ENCODE results near the gene DPCD.

The DPCD gene

DNA sequence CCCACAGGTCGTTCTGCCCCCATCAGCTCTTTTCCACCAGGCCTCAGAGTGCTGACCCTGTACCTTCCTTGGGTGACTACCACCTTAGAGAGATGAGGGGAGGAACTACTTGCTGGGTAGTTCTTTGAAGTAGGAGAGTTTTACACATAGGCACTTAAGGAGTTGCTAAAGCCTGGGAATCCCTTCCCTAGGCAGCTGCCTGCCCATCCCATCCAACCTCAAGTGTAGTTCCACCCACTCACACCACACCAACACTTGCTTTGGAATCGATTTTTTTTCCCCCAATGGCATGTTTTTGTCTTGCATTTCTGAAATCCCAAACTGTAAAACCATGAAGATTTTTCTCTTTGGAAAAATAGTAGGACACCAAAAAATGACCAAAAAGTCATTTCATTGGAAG lies 59.1 kb downstream of the DPCD start:
- Histone ChIP-seq H3K4me3 (ENCODE audit: low read depth in 1 of 2, low read length in 2 of 2) (no peak overlapping the region), H3K79me2 (ENCODE audit: insufficient read depth, low read length) (no peaks in the 10 kb centered on the region), H3K9me3 (ENCODE audit: insufficient read depth, low read length, severe bottlenecking) (no peaks in the 10 kb centered on the region), H3K36me3 (ENCODE audit: insufficient read depth, low read length) (peaks cover 40% of the 10 kb centered on the region), H3K27me3 (ENCODE audit: insufficient read depth, low read length, poor library complexity) (no peaks in the 10 kb centered on the region), H3K27ac (ENCODE audit: low read length) (no peak overlapping the region), H3K9ac (ENCODE audit: low read depth, low read length) (no peak overlapping the region), H4K20me1 (ENCODE audit: insufficient read depth, low read length) (peaks cover 5% of the 10 kb centered on the region; the same call in 1 of the 2 replicates), H3K4me2 (ENCODE audit: insufficient read depth, low read length) (no peak overlapping the region), H3K4me1 (ENCODE audit: insufficient read depth, low read length) (no peaks in the 10 kb centered on the region), H2AFZ (ENCODE audit: low read depth, low read length) (no peak overlapping the region)
- TF ChIP-seq, protein P1, sequence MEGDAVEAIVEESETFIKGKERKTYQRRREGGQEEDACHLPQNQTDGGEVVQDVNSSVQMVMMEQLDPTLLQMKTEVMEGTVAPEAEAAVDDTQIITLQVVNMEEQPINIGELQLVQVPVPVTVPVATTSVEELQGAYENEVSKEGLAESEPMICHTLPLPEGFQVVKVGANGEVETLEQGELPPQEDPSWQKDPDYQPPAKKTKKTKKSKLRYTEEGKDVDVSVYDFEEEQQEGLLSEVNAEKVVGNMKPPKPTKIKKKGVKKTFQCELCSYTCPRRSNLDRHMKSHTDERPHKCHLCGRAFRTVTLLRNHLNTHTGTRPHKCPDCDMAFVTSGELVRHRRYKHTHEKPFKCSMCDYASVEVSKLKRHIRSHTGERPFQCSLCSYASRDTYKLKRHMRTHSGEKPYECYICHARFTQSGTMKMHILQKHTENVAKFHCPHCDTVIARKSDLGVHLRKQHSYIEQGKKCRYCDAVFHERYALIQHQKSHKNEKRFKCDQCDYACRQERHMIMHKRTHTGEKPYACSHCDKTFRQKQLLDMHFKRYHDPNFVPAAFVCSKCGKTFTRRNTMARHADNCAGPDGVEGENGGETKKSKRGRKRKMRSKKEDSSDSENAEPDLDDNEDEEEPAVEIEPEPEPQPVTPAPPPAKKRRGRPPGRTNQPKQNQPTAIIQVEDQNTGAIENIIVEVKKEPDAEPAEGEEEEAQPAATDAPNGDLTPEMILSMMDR (IDR thresholded peaks at IDR 0.05; ENCODE audit: borderline replicate concordance, extremely low read depth, low read length, poor library complexity, severe bottlenecking) = no peak
- TF ChIP-seq EZH2 (IDR thresholded peaks at IDR 0.05; ENCODE audit: borderline replicate concordance, low read depth, low read length, severe bottlenecking) = no peak
- ATAC-seq (ENCODE audit: insufficient read depth, low read depth) (no peak), DNase-seq (no peak)

DNA sequence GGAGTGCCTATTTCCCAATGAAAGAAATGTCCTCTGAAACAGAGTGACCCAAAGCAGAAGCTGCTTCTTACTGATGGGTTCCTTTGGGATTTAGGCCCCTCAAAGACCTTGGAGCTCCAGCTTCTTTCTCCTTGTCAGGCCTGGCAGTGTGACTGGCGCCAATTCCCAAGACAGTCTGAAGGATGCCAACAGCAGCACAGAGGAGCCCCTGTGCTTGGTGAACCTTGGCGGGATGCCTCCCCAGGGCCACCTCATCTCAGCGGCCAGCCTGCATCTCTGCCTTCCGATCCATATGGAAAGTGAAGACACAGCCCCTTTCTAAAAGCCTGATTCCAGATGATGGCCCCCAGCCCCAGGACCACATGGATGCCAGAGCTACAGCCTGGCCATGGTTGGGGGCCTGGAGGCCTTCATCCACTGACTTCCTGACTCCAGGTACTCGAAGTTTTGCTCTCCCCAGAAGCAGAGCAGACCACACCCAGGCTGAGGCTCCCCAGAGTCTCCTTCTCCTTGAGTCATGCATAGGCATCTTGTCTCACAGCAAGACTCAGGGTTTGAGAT lies 61.5 kb downstream of the DPCD start:
- no peaks in the 10 kb centered on the region for H3K4me1 ChIP-seq (ENCODE audit: insufficient read depth, low read length)
- no peaks in the 10 kb centered on the region for H3K9me3 ChIP-seq (ENCODE audit: insufficient read depth, low read length, severe bottlenecking)
- DNase-seq (no peak), ATAC-seq (ENCODE audit: insufficient read depth, low read depth) (no peak)
- H3K36me3 ChIP-seq (ENCODE audit: insufficient read depth, low read length) = peaks cover 41% of the 10 kb centered on the region
- no peak overlapping the region for H2AFZ ChIP-seq (ENCODE audit: low read depth, low read length)
- H3K27ac ChIP-seq (ENCODE audit: low read length) = no peak overlapping the region
- H3K79me2 ChIP-seq (ENCODE audit: insufficient read depth, low read length) = no peaks in the 10 kb centered on the region
- no peak overlapping the region for H3K4me2 ChIP-seq (ENCODE audit: insufficient read depth, low read length)
- H3K27me3 ChIP-seq (ENCODE audit: insufficient read depth, low read length, poor library complexity) = no peaks in the 10 kb centered on the region
- TF ChIP-seq, protein P1 (IDR thresholded peaks at IDR 0.05; ENCODE audit: borderline replicate concordance, extremely low read depth, low read length, poor library complexity, severe bottlenecking) = no peak
- TF ChIP-seq EZH2 (IDR thresholded peaks at IDR 0.05; ENCODE audit: borderline replicate concordance, low read depth, low read length, severe bottlenecking) = no peak
- peaks cover 5% of the 10 kb centered on the region; the same call in 1 of the 2 replicates for H4K20me1 ChIP-seq (ENCODE audit: insufficient read depth, low read length)
- no peak overlapping the region for H3K9ac ChIP-seq (ENCODE audit: low read depth, low read length)
- no peak overlapping the region for H3K4me3 ChIP-seq (ENCODE audit: low read depth in 1 of 2, low read length in 2 of 2)

- no peaks in the 10 kb centered on the region for H3K27me3 ChIP-seq (ENCODE audit: insufficient read depth, low read length, poor library complexity)
- no peak overlapping the region for H3K4me2 ChIP-seq (ENCODE audit: insufficient read depth, low read length)
- H3K9ac ChIP-seq (ENCODE audit: low read depth, low read length) = no peak overlapping the region
- H3K79me2 ChIP-seq (ENCODE audit: insufficient read depth, low read length) = no peaks in the 10 kb centered on the region
- H3K9me3 ChIP-seq (ENCODE audit: insufficient read depth, low read length, severe bottlenecking) = no peaks in the 10 kb centered on the region
- no peak for DNase-seq
- no peak overlapping the region for H3K27ac ChIP-seq (ENCODE audit: low read length)
- TF ChIP-seq EZH2 (IDR thresholded peaks at IDR 0.05; ENCODE audit: borderline replicate concordance, low read depth, low read length, severe bottlenecking) = no peak
- TF ChIP-seq, protein P1 (IDR thresholded peaks at IDR 0.05; ENCODE audit: borderline replicate concordance, extremely low read depth, low read length, poor library complexity, severe bottlenecking) = no peak
- no peak for ATAC-seq (ENCODE audit: insufficient read depth, low read depth)
- no peak overlapping the region for H2AFZ ChIP-seq (ENCODE audit: low read depth, low read length)
- H4K20me1 ChIP-seq (ENCODE audit: insufficient read depth, low read length) = peaks cover 4% of the 10 kb centered on the region; the same call in 1 of the 2 replicates
- H3K4me1 ChIP-seq (ENCODE audit: insufficient read depth, low read length) = no peaks in the 10 kb centered on the region
- H3K4me3 ChIP-seq (ENCODE audit: low read depth in 1 of 2, low read length in 2 of 2) = no peak overlapping the region
- peaks cover 48% of the 10 kb centered on the region for H3K36me3 ChIP-seq (ENCODE audit: insufficient read depth, low read length)
Measured at GRCh38 chr10:101650863-101651262, 62.7 kb downstream of the DPCD start.
